ENCODE measurements around the gene SIX3.

GRCh38 chr2:44912660-44913059, 28.8 kb upstream of the SIX3 start:
- TF ChIP-seq POLR2A (IDR thresholded peaks at IDR 0.05; ENCODE audit: low read depth, low read length), result no peak
- no peak for TF ChIP-seq POLR2AphosphoS5 (IDR thresholded peaks at IDR 0.05; ENCODE audit: low read depth, low read length)

Measured in GM12891 (cell line).